Progenitor cell of endocrine pancreas (in vitro differentiated cells): ENCODE measurements around the gene ETFA. TPM values are rescaled to one million over a fixed set of nuclear protein-coding genes. Genes with fewer than 3 reads are reported as not detected.

Source experiments
- DNase-seq: peaks from one replicate; pipeline ENCODE4 v3.0.0; 2021; ENCODE audit warnings: low spot score; ENCODE audit not compliant: unreplicated experiment
- H3K27ac Mint-ChIP-seq: 2 replicates; pipeline ENCODE4 v1.8.0; 2021; ENCODE audit warnings: mild to moderate bottlenecking, moderate library complexity, mixed read lengths
- H3K27me3 Mint-ChIP-seq: 2 replicates; pipeline ENCODE4 v1.8.0; 2021; ENCODE audit warnings: mixed read lengths
- H3K36me3 Mint-ChIP-seq: 2 replicates; pipeline ENCODE4 v1.8.0; 2022; ENCODE audit warnings: mixed read lengths; ENCODE audit not compliant: insufficient read depth
- H3K4me1 Mint-ChIP-seq: 2 replicates; pipeline ENCODE4 v1.8.0; 2021; ENCODE audit warnings: low read depth, mixed read lengths
- H3K4me3 Mint-ChIP-seq: 2 replicates; pipeline ENCODE4 v1.8.0; 2021; ENCODE audit warnings: low read depth, mild to moderate bottlenecking, moderate library complexity, mixed read lengths
- H3K9me3 Mint-ChIP-seq: 2 replicates; pipeline ENCODE4 v1.8.0; 2021; ENCODE audit warnings: low read depth, mixed read lengths
- CTCF ChIP-seq: fragments of 200-600 bp; sonication (generic); IDR thresholded peaks from one replicate; pipeline ENCODE4 v1.5.0; 2021; ENCODE audit warnings: antibody characterized with exemption, mild to moderate bottlenecking; ENCODE audit not compliant: unreplicated experiment
- total RNA-seq: library from RNA; stranded (reverse); gene quantifications from 2 replicates; pipeline ENCODE4 v1.2.1, GENCODE V29; 2021

ETFA gene
- total RNA-seq, 1 donor from 2014 or later, result 105 TPM

GRCh38 chr15:76312540-76313174 is 1.4 kb upstream of the ETFA start:
- no peak for DNase-seq
- Mint-ChIP-seq H3K4me1 (peaks cover 24% of the 10 kb centered on the region), H3K27ac (peak overlapping the region; percentile 4), H3K4me3 (peak overlapping the region; percentile 40), H3K36me3 (peaks cover 4% of the 10 kb centered on the region), H3K27me3 (no peaks in the 10 kb centered on the region), H3K9me3 (peaks cover 5% of the 10 kb centered on the region)
- TF ChIP-seq CTCF, result no peak

- peaks cover 26% of the 10 kb centered on the region for H3K4me1 Mint-ChIP-seq
- peak overlapping the region; percentile 87 for H3K4me3 Mint-ChIP-seq
- H3K27me3 Mint-ChIP-seq, result no peaks in the 10 kb centered on the region
- no peak for TF ChIP-seq CTCF
- no peak for DNase-seq
- H3K27ac Mint-ChIP-seq, result peak overlapping the region; percentile 95
- H3K9me3 Mint-ChIP-seq, result peaks cover 5% of the 10 kb centered on the region
- H3K36me3 Mint-ChIP-seq, result peaks cover 4% of the 10 kb centered on the region
These were observed 682 bp downstream of the ETFA start for GRCh38 chr15:76310475-76311099.

- Mint-ChIP-seq H3K27ac (no peak overlapping the region), H3K36me3 (peaks cover 7% of the 10 kb centered on the region), H3K27me3 (no peaks in the 10 kb centered on the region), H3K4me3 (peak overlapping the region; percentile 87), H3K9me3 (peaks cover 8% of the 10 kb centered on the region), H3K4me1 (peaks cover 26% of the 10 kb centered on the region)
- no peak for DNase-seq
- TF ChIP-seq CTCF, result no peak
These were observed 1.5 kb downstream of the ETFA start for GRCh38 chr15:76309601-76310330.

GRCh38 chr15:76303909-76304308 is 7.4 kb downstream of the ETFA start:
- no peak overlapping the region for H3K27ac Mint-ChIP-seq
- peaks cover 7% of the 10 kb centered on the region for H3K36me3 Mint-ChIP-seq
- peaks cover 3% of the 10 kb centered on the region for H3K9me3 Mint-ChIP-seq
- DNase-seq, result no peak
- peaks cover 8% of the 10 kb centered on the region for H3K4me1 Mint-ChIP-seq
- H3K27me3 Mint-ChIP-seq, result no peaks in the 10 kb centered on the region
- no peak overlapping the region for H3K4me3 Mint-ChIP-seq
- TF ChIP-seq CTCF, result no peak

- no peak for TF ChIP-seq CTCF
- Mint-ChIP-seq H3K9me3 (no peaks in the 10 kb centered on the region), H3K27ac (no peak overlapping the region), H3K36me3 (peaks cover 4% of the 10 kb centered on the region), H3K4me3 (no peak overlapping the region), H3K27me3 (no peaks in the 10 kb centered on the region), H3K4me1 (peaks cover 1% of the 10 kb centered on the region)
- no peak for DNase-seq
These were observed 11.5 kb downstream of the ETFA start for GRCh38 chr15:76299786-76300185.
